Neuronal stem cell (in vitro differentiated cells): ENCODE data around the gene CD80.

Source experiments
- DNase-seq: peaks from one replicate; pipeline ENCODE4 v3.0.0-alpha.2; 2013; ENCODE audit warnings: low spot score
- H2AFZ ChIP-seq: one replicate; pipeline ENCODE4 v1.6.1; 2013; ENCODE audit warnings: mild to moderate bottlenecking, low read length, inconsistent platforms
- H2AK5ac ChIP-seq: 2 replicates; pipeline ENCODE4 v1.6.1; 2013; ENCODE audit warnings: low read depth, mild to moderate bottlenecking, inconsistent platforms, low read length, moderate library complexity, mixed read lengths
- H2BK120ac ChIP-seq: 2 replicates; pipeline ENCODE4 v1.6.1; 2013; ENCODE audit warnings: low read depth, mild to moderate bottlenecking, inconsistent platforms, low read length, moderate library complexity, mixed read lengths
- H2BK12ac ChIP-seq: one replicate; pipeline ENCODE4 v1.6.1; 2013; ENCODE audit warnings: low read length, inconsistent platforms
- H2BK15ac ChIP-seq: 2 replicates; pipeline ENCODE4 v1.6.1; 2013; ENCODE audit warnings: mild to moderate bottlenecking, low read length, inconsistent platforms, mixed read lengths
- H2BK5ac ChIP-seq: one replicate; pipeline ENCODE4 v1.6.1; 2013; ENCODE audit warnings: inconsistent platforms, mild to moderate bottlenecking, low read length, moderate library complexity
- H3K14ac ChIP-seq: one replicate; pipeline ENCODE4 v1.6.1; 2013; ENCODE audit warnings: low read length, inconsistent platforms
- H3K18ac ChIP-seq: 2 replicates; pipeline ENCODE4 v1.6.1; 2013; ENCODE audit warnings: low read length, inconsistent platforms
- H3K23ac ChIP-seq: 2 replicates; pipeline ENCODE4 v1.6.1; 2013; ENCODE audit warnings: low read depth, mild to moderate bottlenecking, mixed read lengths, low read length, inconsistent platforms; ENCODE audit not compliant: poor library complexity
- H3K27ac ChIP-seq: replicated peaks from 3 replicates; pipeline ENCODE4 v1.5.1; 2013; ENCODE audit warnings: low read length, inconsistent platforms
- H3K27me3 ChIP-seq, 3 experiments: 2 replicates each; pipeline ENCODE4 v1.6.1; 2013; ENCODE audit warnings: low read length in 3 of 3, mild to moderate bottlenecking in 2 of 3, inconsistent platforms in 1 of 3, low read depth in 1 of 3, mixed read lengths in 1 of 3, moderate library complexity in 1 of 3; ENCODE audit not compliant: control insufficient read depth in 3 of 3, insufficient read depth in 3 of 3
- H3K36me3 ChIP-seq, 2 donors: replicated peaks in 1 of 2; 2 replicates each; pipeline ENCODE4 v1.6.1; 2013; ENCODE audit warnings: low read length in 2 of 2; ENCODE audit not compliant: control insufficient read depth in 2 of 2, insufficient read depth in 2 of 2
- H3K4ac ChIP-seq: 2 replicates; pipeline ENCODE4 v1.6.1; 2013; ENCODE audit warnings: inconsistent platforms, mild to moderate bottlenecking, low read length, moderate library complexity
- H3K4me1 ChIP-seq, 2 donors: 1 replicate in 1 of 2; 2 replicates in 1 of 2; pipeline ENCODE4 v1.6.1; 2013; ENCODE audit warnings: low read length in 2 of 2, low read depth in 1 of 2; ENCODE audit not compliant: control insufficient read depth in 2 of 2, insufficient read depth in 1 of 2
- H3K4me2 ChIP-seq: one replicate; pipeline ENCODE4 v1.6.1; 2013; ENCODE audit warnings: mild to moderate bottlenecking, low read length, inconsistent platforms; ENCODE audit not compliant: insufficient read depth, poor library complexity, severe bottlenecking
- H3K4me3 ChIP-seq, 2 donors: 2 replicates each; pipeline ENCODE4 v1.5.1; 2013; ENCODE audit warnings: low read length in 2 of 2, mild to moderate bottlenecking in 2 of 2, inconsistent platforms in 1 of 2, moderate library complexity in 1 of 2
- H3K79me1 ChIP-seq: one replicate; pipeline ENCODE4 v1.6.1; 2013; ENCODE audit warnings: low read depth, mild to moderate bottlenecking, inconsistent platforms, low read length, moderate library complexity
- H3K9ac ChIP-seq: one replicate; pipeline ENCODE4 v1.6.1; 2013; ENCODE audit warnings: mild to moderate bottlenecking, low read depth, low read length, inconsistent platforms; ENCODE audit not compliant: poor library complexity
- H3K9me3 ChIP-seq, 2 donors: replicated peaks in 1 of 2; 2 replicates each; pipeline versions ENCODE3 to v1.6.1; 2013; ENCODE audit warnings: low read length in 2 of 2, mild to moderate bottlenecking in 2 of 2, inconsistent platforms in 1 of 2, low read depth in 1 of 2, mixed read lengths in 1 of 2, moderate library complexity in 1 of 2; ENCODE audit not compliant: control insufficient read depth in 2 of 2, insufficient read depth in 1 of 2
- H4K8ac ChIP-seq: one replicate; pipeline ENCODE4 v1.6.1; 2013; ENCODE audit warnings: low read depth, mild to moderate bottlenecking, inconsistent platforms, low read length, moderate library complexity
- H4K91ac ChIP-seq: one replicate; pipeline ENCODE4 v1.6.1; 2013; ENCODE audit warnings: low read length, low read depth, mild to moderate bottlenecking, inconsistent platforms; ENCODE audit not compliant: poor library complexity
- WGBS, 2 donors: extraction: QIAGEN DNeasy Blood & Tissue Kit; methylation state at CpG; one replicate each; pipeline ENCODE4 v1.1.7; 2013; ENCODE audit warnings: missing lambda C conversion rate in 2 of 2, mixed read lengths in 1 of 2; ENCODE audit not compliant: insufficient read length in 2 of 2, insufficient replicate concordance in 1 of 2; ENCODE audit errors: extremely low coverage in 2 of 2; 5-methylcytosine and 5-hydroxymethylcytosine counted together

CD80 gene

GRCh38 chr3:119594066-119594465 is 34.7 kb upstream of the CD80 start:
- Histone ChIP-seq H3K4me2 (no peak overlapping the region), H2BK12ac (no peak overlapping the region), H3K9me3 (peaks cover 0 to 4% of the 10 kb centered on the region in 2 donors), H3K27ac (no peak overlapping the region), H2BK120ac (no peak overlapping the region), H3K27me3 (peaks cover 0 to 7% (median 0%) of the 10 kb centered on the region in 3 experiments), H2AFZ (no peak overlapping the region), H4K8ac (no peak overlapping the region), H3K14ac (no peak overlapping the region), H3K23ac (no peak overlapping the region), H3K36me3 (no peaks in the 10 kb centered on the region), H4K91ac (no peak overlapping the region), H3K4me1 (peaks cover 0 to 2% of the 10 kb centered on the region in 2 donors), H2BK5ac (no peak overlapping the region), H3K9ac (no peak overlapping the region), H3K18ac (no peak overlapping the region), H3K4me3 (no peak overlapping the region), H2BK15ac (no peak overlapping the region), H2AK5ac (no peak overlapping the region), H3K4ac (no peak overlapping the region), H3K79me1 (no peaks in the 10 kb centered on the region)
- no peak for DNase-seq
- no CpG with 5 or more reads among the region's 5 CpGs for WGBS, 2 donors

- H3K9ac ChIP-seq, result no peak overlapping the region
- no peak for DNase-seq
Observed at GRCh38 chr3:119592861-119593260, 33.4 kb upstream of the CD80 start.

DNA sequence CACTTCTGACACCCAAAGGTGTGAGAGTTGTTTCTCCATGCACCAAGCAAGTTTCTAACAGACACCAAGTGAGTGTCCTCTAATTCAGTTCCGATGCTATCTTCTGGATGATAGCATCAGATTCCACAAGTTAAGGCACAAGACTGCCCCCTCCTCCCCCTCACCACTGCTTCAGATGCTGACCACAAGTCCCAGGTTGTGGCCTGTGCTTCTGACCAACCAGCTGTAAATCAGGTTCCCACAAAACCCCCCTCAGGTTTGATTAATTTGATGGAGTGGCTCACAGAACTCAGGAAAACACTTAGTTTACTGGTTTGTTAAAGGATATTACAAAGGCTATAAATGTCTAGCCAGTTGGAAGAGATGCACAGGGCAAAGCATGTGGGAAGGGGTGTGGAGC is 31.3 kb upstream of the CD80 start:
- H2BK15ac ChIP-seq, result no peak overlapping the region
- H2BK120ac ChIP-seq, result no peak overlapping the region
- WGBS, 2 donors, result no CpG with 5 or more reads among the region's 1 CpG
- H3K4ac ChIP-seq, result no peak overlapping the region
- H3K18ac ChIP-seq, result no peak overlapping the region
- DNase-seq, result no peak
- peaks cover 0 to 4% of the 10 kb centered on the region in 2 donors for H3K9me3 ChIP-seq
- H4K8ac ChIP-seq, result no peak overlapping the region
- no peak overlapping the region for H2AK5ac ChIP-seq
- peaks cover 0 to 23% (median 0%) of the 10 kb centered on the region in 3 experiments for H3K27me3 ChIP-seq
- no peak overlapping the region for H4K91ac ChIP-seq
- H3K4me3 ChIP-seq, result no peak overlapping the region
- H3K4me1 ChIP-seq, result peaks cover 0 to 2% of the 10 kb centered on the region in 2 donors
- no peak overlapping the region for H3K27ac ChIP-seq
- H3K23ac ChIP-seq, result no peak overlapping the region
- H2BK5ac ChIP-seq, result no peak overlapping the region
- H2AFZ ChIP-seq, result no peak overlapping the region
- no peaks in the 10 kb centered on the region for H3K79me1 ChIP-seq
- no peak overlapping the region for H3K4me2 ChIP-seq
- H3K9ac ChIP-seq, result no peak overlapping the region
- no peak overlapping the region for H3K14ac ChIP-seq
- no peaks in the 10 kb centered on the region for H3K36me3 ChIP-seq
- H2BK12ac ChIP-seq, result no peak overlapping the region

More at GRCh38 chr3:119592861-119593260, 33.4 kb upstream of the CD80 start:
- WGBS, 2 donors, result no CpG with 5 or more reads among the region's 1 CpG
- H3K9me3 ChIP-seq, result peaks cover 0 to 4% of the 10 kb centered on the region in 2 donors
- H3K4me2 ChIP-seq, result no peak overlapping the region
- no peak overlapping the region for H3K23ac ChIP-seq
- H4K8ac ChIP-seq, result no peak overlapping the region
- H3K79me1 ChIP-seq, result no peaks in the 10 kb centered on the region
- no peak overlapping the region for H3K27ac ChIP-seq
- no peak overlapping the region for H4K91ac ChIP-seq
- no peak overlapping the region for H2BK15ac ChIP-seq
- H3K27me3 ChIP-seq, result peaks cover 0 to 11% (median 0%) of the 10 kb centered on the region in 3 experiments
- H2BK5ac ChIP-seq, result no peak overlapping the region
- H3K36me3 ChIP-seq, result no peaks in the 10 kb centered on the region
- H2BK12ac ChIP-seq, result no peak overlapping the region
- H3K18ac ChIP-seq, result no peak overlapping the region
- no peak overlapping the region for H2AFZ ChIP-seq
- no peak overlapping the region for H3K4me3 ChIP-seq
- no peak overlapping the region for H2AK5ac ChIP-seq
- no peak overlapping the region for H2BK120ac ChIP-seq
- peaks cover 0 to 3% of the 10 kb centered on the region in 2 donors for H3K4me1 ChIP-seq
- no peak overlapping the region for H3K14ac ChIP-seq
- no peak overlapping the region for H3K4ac ChIP-seq

DNA sequence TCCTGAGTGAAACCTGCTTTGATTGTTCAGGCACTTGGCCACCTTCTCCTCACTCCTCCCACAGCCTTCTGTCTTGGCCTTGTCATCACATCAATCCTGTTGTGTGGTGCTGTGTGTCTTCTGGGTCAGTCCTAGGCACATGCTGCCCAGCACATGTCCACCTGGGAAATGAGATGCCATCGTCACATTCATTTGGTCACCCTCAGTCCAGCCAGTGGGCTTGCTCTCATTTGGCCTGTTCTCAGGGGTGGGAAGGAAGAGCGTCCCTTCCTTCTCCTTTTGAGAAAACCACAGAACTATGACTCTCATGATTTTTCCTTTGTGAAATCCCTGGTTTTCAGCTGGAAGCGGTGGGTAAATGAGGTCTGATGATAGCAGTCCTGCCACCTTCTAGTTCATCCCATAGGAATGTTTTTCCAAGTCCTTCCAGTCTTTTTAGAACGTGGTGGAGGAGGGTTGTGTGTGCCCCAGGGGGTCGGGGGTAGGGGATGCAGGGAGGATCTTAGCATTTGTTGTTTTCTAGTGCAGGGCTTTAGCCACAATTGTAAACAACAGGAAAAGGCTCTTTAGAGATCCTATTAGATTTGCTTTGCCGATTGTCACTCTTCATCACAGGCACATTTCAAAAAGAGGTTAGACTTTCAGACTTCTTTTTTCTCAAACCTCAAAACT is 29.8 kb upstream of the CD80 start:
- no CpG with 5 or more reads among the region's 6 CpGs for WGBS, 2 donors
- Histone ChIP-seq H3K27ac (no peak overlapping the region), H2AFZ (no peak overlapping the region), H3K4ac (no peak overlapping the region), H2BK12ac (no peak overlapping the region), H3K4me1 (peaks cover 0 to 2% of the 10 kb centered on the region in 2 donors), H3K27me3 (peaks cover 0 to 23% (median 0%) of the 10 kb centered on the region in 3 experiments), H3K9ac (no peak overlapping the region), H2BK5ac (no peak overlapping the region), H2BK15ac (no peak overlapping the region), H3K18ac (no peak overlapping the region), H3K9me3 (peaks cover 0 to 4% of the 10 kb centered on the region in 2 donors), H3K36me3 (peaks cover 0 to 3% of the 10 kb centered on the region in 2 donors), H3K79me1 (no peaks in the 10 kb centered on the region), H3K23ac (no peak overlapping the region), H3K14ac (no peak overlapping the region), H4K91ac (no peak overlapping the region), H2AK5ac (no peak overlapping the region), H3K4me2 (no peak overlapping the region), H4K8ac (no peak overlapping the region), H2BK120ac (no peak overlapping the region), H3K4me3 (peak overlapping the region in 1 of 2 donors; percentile 19)
- DNase-seq, result no peak
